ENCODE measurements around the gene SPSB3. TPM values are rescaled to one million over a fixed set of nuclear protein-coding genes. Genes with fewer than 3 reads are reported as not detected.
A peak's percentile ranks its signal among the peaks of the same experiment; 100 is the strongest.

The SPSB3 gene
- total RNA-seq, 1 donor from 2014 or later = 30.8 TPM

GRCh38 chr16:1787322-1788094 is 5.1 kb upstream of the SPSB3 start:
- Mint-ChIP-seq H3K4me3 (ENCODE audit: unreplicated experiment) (no peak overlapping the region), H3K27ac (ENCODE audit: unreplicated experiment) (no peak overlapping the region), H3K27me3 (ENCODE audit: low read depth) (no peaks in the 10 kb centered on the region), H3K4me1 (ENCODE audit: low read depth) (peaks cover 10% of the 10 kb centered on the region), H3K36me3 (ENCODE audit: low read depth) (peaks cover 2% of the 10 kb centered on the region), H3K9me3 (ENCODE audit: low read depth) (no peaks in the 10 kb centered on the region)
- peak; percentile 91 for DNase-seq (ENCODE audit: low spot score)
- TF ChIP-seq CTCF (IDR thresholded peaks at IDR 0.05) = no peak

- H3K4me3 Mint-ChIP-seq (ENCODE audit: unreplicated experiment) = no peak overlapping the region
- no peaks in the 10 kb centered on the region for H3K9me3 Mint-ChIP-seq (ENCODE audit: low read depth)
- H3K27me3 Mint-ChIP-seq (ENCODE audit: low read depth) = no peaks in the 10 kb centered on the region
- no peak for TF ChIP-seq CTCF (IDR thresholded peaks at IDR 0.05)
- no peak overlapping the region for H3K27ac Mint-ChIP-seq (ENCODE audit: unreplicated experiment)
- peaks cover 10% of the 10 kb centered on the region for H3K4me1 Mint-ChIP-seq (ENCODE audit: low read depth)
- H3K36me3 Mint-ChIP-seq (ENCODE audit: low read depth) = peaks cover 2% of the 10 kb centered on the region
- DNase-seq (ENCODE audit: low spot score) = no peak
Measured at GRCh38 chr16:1787056-1787321, 4.6 kb upstream of the SPSB3 start.

DNA sequence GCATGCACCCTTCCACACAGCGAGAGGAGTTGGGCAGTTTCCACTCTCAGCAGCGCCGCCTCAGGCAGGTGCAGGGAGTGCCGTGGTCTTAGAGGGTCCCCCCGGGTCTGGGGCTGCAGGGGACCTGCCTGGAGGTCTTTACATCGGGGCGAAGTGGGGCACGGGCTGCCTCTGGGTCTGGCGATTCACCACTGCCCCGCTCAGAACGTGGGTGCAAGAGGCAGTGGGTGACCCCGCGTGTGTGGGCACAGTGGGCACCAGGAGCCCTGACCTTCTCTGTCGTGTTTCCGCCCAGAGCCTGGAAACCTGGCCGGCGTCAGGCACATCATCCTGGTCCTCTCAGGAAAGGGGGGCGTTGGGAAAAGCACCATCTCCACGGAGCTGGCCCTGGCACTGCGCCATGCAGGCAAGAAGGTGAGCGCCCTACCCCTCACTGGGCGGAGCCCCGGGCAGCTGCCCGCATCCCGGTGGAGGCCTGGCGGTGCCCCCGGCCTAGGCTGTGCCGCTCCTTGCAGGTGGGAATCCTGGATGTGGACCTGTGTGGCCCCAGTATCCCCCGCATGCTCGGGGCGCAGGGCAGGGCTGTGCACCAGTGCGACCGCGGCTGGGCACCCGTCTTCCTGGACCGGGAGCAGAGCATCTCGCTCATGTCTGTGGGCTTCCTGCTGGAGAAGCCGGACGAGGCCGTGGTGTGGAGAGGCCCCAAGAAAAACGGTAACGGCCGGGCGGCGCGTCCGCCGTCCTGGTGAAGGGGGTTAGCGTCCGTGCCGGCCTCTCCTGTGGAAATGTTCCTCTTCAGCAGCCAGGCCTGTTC is 4.1 kb upstream of the SPSB3 start:
- no peak for TF ChIP-seq CTCF (IDR thresholded peaks at IDR 0.05)
- peak; percentile 93 for DNase-seq (ENCODE audit: low spot score)
- H3K9me3 Mint-ChIP-seq (ENCODE audit: low read depth) = no peaks in the 10 kb centered on the region
- peaks cover 15% of the 10 kb centered on the region for H3K4me1 Mint-ChIP-seq (ENCODE audit: low read depth)
- no peaks in the 10 kb centered on the region for H3K27me3 Mint-ChIP-seq (ENCODE audit: low read depth)
- H3K27ac Mint-ChIP-seq (ENCODE audit: unreplicated experiment) = no peak overlapping the region
- H3K36me3 Mint-ChIP-seq (ENCODE audit: low read depth) = peaks cover 2% of the 10 kb centered on the region
- H3K4me3 Mint-ChIP-seq (ENCODE audit: unreplicated experiment) = no peak overlapping the region

- Mint-ChIP-seq H3K4me3 (ENCODE audit: unreplicated experiment) (no peak overlapping the region), H3K27ac (ENCODE audit: unreplicated experiment) (no peak overlapping the region), H3K27me3 (ENCODE audit: low read depth) (no peaks in the 10 kb centered on the region), H3K36me3 (ENCODE audit: low read depth) (peaks cover 2% of the 10 kb centered on the region), H3K9me3 (ENCODE audit: low read depth) (no peaks in the 10 kb centered on the region), H3K4me1 (ENCODE audit: low read depth) (peaks cover 21% of the 10 kb centered on the region)
- DNase-seq (ENCODE audit: low spot score) = no peak
- TF ChIP-seq CTCF (IDR thresholded peaks at IDR 0.05) = no peak
Measured at GRCh38 chr16:1785846-1786170, 3.4 kb upstream of the SPSB3 start.

DNA sequence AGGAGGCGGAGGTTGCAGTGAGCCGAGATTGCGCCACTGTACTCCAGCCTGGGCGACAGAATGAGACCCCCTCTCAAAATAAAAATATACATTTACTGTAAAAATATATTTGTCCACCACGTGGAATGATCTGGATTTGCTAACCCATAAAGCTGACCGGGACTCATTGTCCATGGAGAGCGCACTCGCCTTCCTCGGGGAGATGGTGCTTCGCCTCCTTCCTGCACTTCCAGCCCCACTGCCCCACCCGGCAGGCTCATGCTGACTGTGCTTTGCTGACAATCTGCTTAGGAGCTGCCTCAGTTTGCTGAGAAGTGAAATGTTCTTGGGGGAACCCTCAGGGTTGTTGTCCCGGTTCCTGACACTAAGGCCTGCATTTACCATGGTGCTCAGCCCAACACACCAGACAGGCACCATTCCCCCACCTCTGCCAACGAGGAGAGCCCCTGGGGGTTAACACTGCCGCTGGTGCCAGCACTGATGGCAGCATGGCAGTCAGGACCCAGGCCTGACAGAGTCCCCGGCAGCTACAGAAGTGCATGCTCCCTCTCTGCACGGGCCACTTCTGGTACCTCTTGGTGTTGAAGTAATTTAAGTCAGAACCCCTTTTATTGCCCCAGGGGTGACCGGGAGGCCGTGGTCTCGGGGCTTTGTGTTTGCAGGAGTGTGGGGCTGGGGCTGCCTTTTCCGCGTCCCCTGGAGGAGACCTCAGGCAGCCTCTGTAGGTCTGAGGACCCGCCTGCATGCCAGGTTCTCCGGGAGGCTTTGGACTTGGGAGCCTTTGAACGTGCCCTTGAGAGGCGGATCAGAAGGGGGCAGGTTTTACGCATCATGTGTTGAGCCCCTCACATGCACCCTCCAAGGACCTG is 2.8 kb upstream of the SPSB3 start:
- no peak for DNase-seq (ENCODE audit: low spot score)
- H3K4me1 Mint-ChIP-seq (ENCODE audit: low read depth) = peaks cover 23% of the 10 kb centered on the region
- TF ChIP-seq CTCF (IDR thresholded peaks at IDR 0.05) = no peak
- no peaks in the 10 kb centered on the region for H3K27me3 Mint-ChIP-seq (ENCODE audit: low read depth)
- no peak overlapping the region for H3K27ac Mint-ChIP-seq (ENCODE audit: unreplicated experiment)
- peaks cover 2% of the 10 kb centered on the region for H3K36me3 Mint-ChIP-seq (ENCODE audit: low read depth)
- H3K9me3 Mint-ChIP-seq (ENCODE audit: low read depth) = no peaks in the 10 kb centered on the region
- peak overlapping the region; percentile 19 for H3K4me3 Mint-ChIP-seq (ENCODE audit: unreplicated experiment)
